Measurements from ENCODE around the gene ANTKMT.
A peak's percentile ranks its signal among the peaks of the same experiment; 100 is the strongest.

The ANTKMT gene

GRCh38 chr16:714558-715476, 6.1 kb upstream of the ANTKMT start, which contains the start of gene METRN:
METRN (plus strand) TSS chr16:715118; CDS start chr16:715290, 172 bp downstream.
- ATAC-seq, result peak; percentile 65
- TF ChIP-seq CSRNP3 (CRISPR knock-in tag; IDR thresholded peaks at IDR 0.05) (no peak), ZNF8 (CRISPR knock-in tag; IDR thresholded peaks at IDR 0.05) (no peak), SNAI2 (CRISPR knock-in tag; IDR thresholded peaks at IDR 0.05) (no peak), ESRRG (CRISPR knock-in tag; IDR thresholded peaks at IDR 0.05) (no peak), OSR1 (CRISPR knock-in tag; IDR thresholded peaks at IDR 0.05) (no peak), BACH2 (CRISPR knock-in tag; IDR thresholded peaks at IDR 0.05; ENCODE audit: borderline replicate concordance) (no peak), GLIS3 (CRISPR knock-in tag; IDR thresholded peaks at IDR 0.05) (no peak), PPARA (CRISPR knock-in tag; IDR thresholded peaks at IDR 0.05; ENCODE audit: borderline replicate concordance) (no peak), ZNF70 (CRISPR knock-in tag; IDR thresholded peaks at IDR 0.05) (no peak), ZC3H10 (CRISPR knock-in tag; IDR thresholded peaks at IDR 0.05) (no peak), TOX (CRISPR knock-in tag; IDR thresholded peaks at IDR 0.05; ENCODE audit: borderline replicate concordance) (no peak), ZNF565 (CRISPR knock-in tag; conservative IDR thresholded peaks at IDR 0.05; ENCODE audit: low read depth) (no peak), PATZ1 (CRISPR knock-in tag; IDR thresholded peaks at IDR 0.05; ENCODE audit: borderline replicate concordance) (no peak), CSDC2 (CRISPR knock-in tag; IDR thresholded peaks at IDR 0.05) (no peak), POU6F1 (CRISPR knock-in tag; IDR thresholded peaks at IDR 0.05; ENCODE audit: borderline replicate concordance, low read depth) (no peak), TCF4 (CRISPR knock-in tag; IDR thresholded peaks at IDR 0.05; ENCODE audit: borderline replicate concordance) (no peak), ZFP30 (CRISPR knock-in tag; IDR thresholded peaks at IDR 0.05) (no peak), CREB5 (CRISPR knock-in tag; IDR thresholded peaks at IDR 0.05; ENCODE audit: low read depth) (no peak)

GRCh38 chr16:715477-716199, 5.3 kb upstream of the ANTKMT start:
- ATAC-seq, result peak; percentile 1
- TF ChIP-seq TOX (CRISPR knock-in tag; IDR thresholded peaks at IDR 0.05; ENCODE audit: borderline replicate concordance), result no peak
- no peak for TF ChIP-seq ESRRG (CRISPR knock-in tag; IDR thresholded peaks at IDR 0.05)
- TF ChIP-seq ZC3H10 (CRISPR knock-in tag; IDR thresholded peaks at IDR 0.05), result no peak
- no peak for TF ChIP-seq TCF4 (CRISPR knock-in tag; IDR thresholded peaks at IDR 0.05; ENCODE audit: borderline replicate concordance)
- no peak for TF ChIP-seq GLIS3 (CRISPR knock-in tag; IDR thresholded peaks at IDR 0.05)
- TF ChIP-seq TSHZ2 (CRISPR knock-in tag; IDR thresholded peaks at IDR 0.05), result no peak
- no peak for TF ChIP-seq CSDC2 (CRISPR knock-in tag; IDR thresholded peaks at IDR 0.05)
- TF ChIP-seq ZFP30 (CRISPR knock-in tag; IDR thresholded peaks at IDR 0.05), result no peak
- no peak for TF ChIP-seq RARB (CRISPR knock-in tag; IDR thresholded peaks at IDR 0.05)
- TF ChIP-seq ZNF565 (CRISPR knock-in tag; conservative IDR thresholded peaks at IDR 0.05; ENCODE audit: low read depth), result no peak
- TF ChIP-seq ISL1 (CRISPR knock-in tag; IDR thresholded peaks at IDR 0.05), result no peak
- no peak for TF ChIP-seq ZFP3 (CRISPR knock-in tag; IDR thresholded peaks at IDR 0.05)
- TF ChIP-seq ZNF8 (CRISPR knock-in tag; IDR thresholded peaks at IDR 0.05), result no peak
- TF ChIP-seq BACH2 (CRISPR knock-in tag; IDR thresholded peaks at IDR 0.05; ENCODE audit: borderline replicate concordance), result no peak
- no peak for TF ChIP-seq SNAI2 (CRISPR knock-in tag; IDR thresholded peaks at IDR 0.05)
- TF ChIP-seq POU6F1 (CRISPR knock-in tag; IDR thresholded peaks at IDR 0.05; ENCODE audit: borderline replicate concordance, low read depth), result no peak
- TF ChIP-seq PPARA (CRISPR knock-in tag; IDR thresholded peaks at IDR 0.05; ENCODE audit: borderline replicate concordance), result no peak
- no peak for TF ChIP-seq ARNTL (CRISPR knock-in tag; IDR thresholded peaks at IDR 0.05; ENCODE audit: borderline replicate concordance, low read depth)
- no peak for TF ChIP-seq PATZ1 (CRISPR knock-in tag; IDR thresholded peaks at IDR 0.05; ENCODE audit: borderline replicate concordance)
